Panc1 (cell line): Measurements from ENCODE around the gene ACSL1.

Source experiments
- POLR2AphosphoS5 ChIP-seq: IDR thresholded peaks from 2 replicates; pipeline ENCODE4 v1.6.1; 2012; ENCODE audit warnings: mild to moderate bottlenecking, low read depth, low read length, moderate library complexity
- SIN3A ChIP-seq: IDR thresholded peaks from 2 replicates; pipeline ENCODE4 v1.6.1; 2012; ENCODE audit warnings: low read depth, mild to moderate bottlenecking, low read length, moderate library complexity, borderline replicate concordance; ENCODE audit not compliant: insufficient read depth
- TCF7L2 ChIP-seq: IDR thresholded peaks from 2 replicates; pipeline ENCODE4 v1.6.1; 2011; ENCODE audit warnings: mild to moderate bottlenecking, low read depth, low read length, inconsistent platforms
- TF ChIP-seq, protein P1 (sequence below): fragments of 450-650 bp; IDR thresholded peaks from 2 replicates; pipeline ENCODE4 v1.5.1; 2017; ENCODE audit warnings: mild to moderate bottlenecking
- TF ChIP-seq, protein P2 (sequence below), 2 experiments: IDR thresholded peaks; 2 replicates each; pipeline ENCODE4 v1.6.1; 2011 to 2012; ENCODE audit warnings: low read depth in 2 of 2, control low read depth in 1 of 2, low read length in 1 of 2, mild to moderate bottlenecking in 1 of 2, moderate library complexity in 1 of 2; ENCODE audit not compliant: insufficient read depth in 1 of 2

DNA sequence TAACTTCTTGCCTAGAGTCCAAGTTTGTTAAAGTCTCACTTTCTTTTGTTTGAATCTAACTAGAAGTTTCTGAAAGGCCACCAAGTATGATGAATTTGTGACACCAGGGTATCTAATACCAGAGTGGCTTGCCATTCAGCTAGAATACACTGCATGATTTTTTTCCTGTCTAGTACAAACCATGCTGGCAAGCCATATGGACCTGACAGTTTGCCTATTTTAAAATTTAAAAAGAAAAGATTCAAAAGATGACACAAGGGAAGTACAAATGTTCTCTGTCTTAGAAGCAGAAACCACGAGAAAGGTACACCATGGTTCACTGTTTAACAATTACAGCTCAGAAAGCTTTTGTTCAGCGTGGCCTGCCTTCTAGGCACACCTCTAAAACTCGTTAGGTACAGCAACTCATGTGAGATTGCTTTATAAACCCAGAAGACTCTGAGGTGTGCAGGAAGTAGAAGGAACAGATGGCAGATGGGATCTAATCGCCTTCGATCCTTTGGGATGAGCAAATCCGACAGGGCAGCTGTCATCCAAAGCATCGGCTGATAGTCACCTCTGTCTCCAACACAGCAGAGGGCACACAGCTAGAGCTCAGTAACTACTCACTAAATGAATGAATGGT, 56.5 kb downstream of the ACSL1 start:
- no peak for TF ChIP-seq POLR2AphosphoS5
- no peak for TF ChIP-seq TCF7L2
- TF ChIP-seq SIN3A = no peak
- TF ChIP-seq, protein P1, sequence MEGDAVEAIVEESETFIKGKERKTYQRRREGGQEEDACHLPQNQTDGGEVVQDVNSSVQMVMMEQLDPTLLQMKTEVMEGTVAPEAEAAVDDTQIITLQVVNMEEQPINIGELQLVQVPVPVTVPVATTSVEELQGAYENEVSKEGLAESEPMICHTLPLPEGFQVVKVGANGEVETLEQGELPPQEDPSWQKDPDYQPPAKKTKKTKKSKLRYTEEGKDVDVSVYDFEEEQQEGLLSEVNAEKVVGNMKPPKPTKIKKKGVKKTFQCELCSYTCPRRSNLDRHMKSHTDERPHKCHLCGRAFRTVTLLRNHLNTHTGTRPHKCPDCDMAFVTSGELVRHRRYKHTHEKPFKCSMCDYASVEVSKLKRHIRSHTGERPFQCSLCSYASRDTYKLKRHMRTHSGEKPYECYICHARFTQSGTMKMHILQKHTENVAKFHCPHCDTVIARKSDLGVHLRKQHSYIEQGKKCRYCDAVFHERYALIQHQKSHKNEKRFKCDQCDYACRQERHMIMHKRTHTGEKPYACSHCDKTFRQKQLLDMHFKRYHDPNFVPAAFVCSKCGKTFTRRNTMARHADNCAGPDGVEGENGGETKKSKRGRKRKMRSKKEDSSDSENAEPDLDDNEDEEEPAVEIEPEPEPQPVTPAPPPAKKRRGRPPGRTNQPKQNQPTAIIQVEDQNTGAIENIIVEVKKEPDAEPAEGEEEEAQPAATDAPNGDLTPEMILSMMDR = no peak
- TF ChIP-seq, protein P2, sequence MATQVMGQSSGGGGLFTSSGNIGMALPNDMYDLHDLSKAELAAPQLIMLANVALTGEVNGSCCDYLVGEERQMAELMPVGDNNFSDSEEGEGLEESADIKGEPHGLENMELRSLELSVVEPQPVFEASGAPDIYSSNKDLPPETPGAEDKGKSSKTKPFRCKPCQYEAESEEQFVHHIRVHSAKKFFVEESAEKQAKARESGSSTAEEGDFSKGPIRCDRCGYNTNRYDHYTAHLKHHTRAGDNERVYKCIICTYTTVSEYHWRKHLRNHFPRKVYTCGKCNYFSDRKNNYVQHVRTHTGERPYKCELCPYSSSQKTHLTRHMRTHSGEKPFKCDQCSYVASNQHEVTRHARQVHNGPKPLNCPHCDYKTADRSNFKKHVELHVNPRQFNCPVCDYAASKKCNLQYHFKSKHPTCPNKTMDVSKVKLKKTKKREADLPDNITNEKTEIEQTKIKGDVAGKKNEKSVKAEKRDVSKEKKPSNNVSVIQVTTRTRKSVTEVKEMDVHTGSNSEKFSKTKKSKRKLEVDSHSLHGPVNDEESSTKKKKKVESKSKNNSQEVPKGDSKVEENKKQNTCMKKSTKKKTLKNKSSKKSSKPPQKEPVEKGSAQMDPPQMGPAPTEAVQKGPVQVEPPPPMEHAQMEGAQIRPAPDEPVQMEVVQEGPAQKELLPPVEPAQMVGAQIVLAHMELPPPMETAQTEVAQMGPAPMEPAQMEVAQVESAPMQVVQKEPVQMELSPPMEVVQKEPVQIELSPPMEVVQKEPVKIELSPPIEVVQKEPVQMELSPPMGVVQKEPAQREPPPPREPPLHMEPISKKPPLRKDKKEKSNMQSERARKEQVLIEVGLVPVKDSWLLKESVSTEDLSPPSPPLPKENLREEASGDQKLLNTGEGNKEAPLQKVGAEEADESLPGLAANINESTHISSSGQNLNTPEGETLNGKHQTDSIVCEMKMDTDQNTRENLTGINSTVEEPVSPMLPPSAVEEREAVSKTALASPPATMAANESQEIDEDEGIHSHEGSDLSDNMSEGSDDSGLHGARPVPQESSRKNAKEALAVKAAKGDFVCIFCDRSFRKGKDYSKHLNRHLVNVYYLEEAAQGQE (IDR thresholded peaks at IDR 0.05; ENCODE audit: insufficient read depth in 1 of 2, low read depth in 2 of 2, low read length in 1 of 2) = no peak
